SK-N-SH treated with all-trans-retinoic acid at 6 μM for 48 hours (cell line): Measurements from ENCODE around the gene APBA2.

Experiments used
- ATAC-seq: fragments of 200-7000 bp; cut with Tn5 transposase; 3 replicates; pipeline ENCODE4 v1.9.1; 2020; ENCODE audit warnings: mild to moderate bottlenecking, moderate library complexity
- ARNTL ChIP-seq: fragments of 450-650 bp; formaldehyde crosslinking; IDR thresholded peaks from 2 replicates; pipeline ENCODE4 v1.5.0; 2020; ENCODE audit warnings: low read depth, mild to moderate bottlenecking, moderate library complexity, borderline replicate concordance
- BACH2 ChIP-seq: fragments of 250-450 bp; sonication (Bioruptor Pico); IDR thresholded peaks from 2 replicates; pipeline ENCODE4 v1.9.0; 2021; ENCODE audit warnings: mild to moderate bottlenecking, borderline replicate concordance
- CREB5 ChIP-seq: fragments of 250-450 bp; sonication (Bioruptor Pico); IDR thresholded peaks from 2 replicates; pipeline ENCODE4 v1.5.1; 2020; ENCODE audit warnings: low read depth, mild to moderate bottlenecking, moderate library complexity
- CSDC2 ChIP-seq: fragments of 250-450 bp; sonication (Bioruptor Pico); IDR thresholded peaks from 2 replicates; pipeline ENCODE4 v1.5.0; 2020; ENCODE audit warnings: mild to moderate bottlenecking, moderate library complexity
- CSRNP3 ChIP-seq: fragments of 250-450 bp; sonication (Bioruptor Pico); IDR thresholded peaks from 2 replicates; pipeline ENCODE4 v1.5.1; 2021; ENCODE audit warnings: mild to moderate bottlenecking, moderate library complexity
- GLIS3 ChIP-seq: fragments of 250-450 bp; sonication (Bioruptor Pico); IDR thresholded peaks from 2 replicates; pipeline ENCODE4 v1.5.0; 2020; ENCODE audit warnings: mild to moderate bottlenecking, moderate library complexity
- PATZ1 ChIP-seq: fragments of 250-450 bp; sonication (Bioruptor Pico); IDR thresholded peaks from 2 replicates; pipeline ENCODE4 v1.8.0; 2020; ENCODE audit warnings: mild to moderate bottlenecking, moderate library complexity, borderline replicate concordance
- POU6F1 ChIP-seq: fragments of 250-450 bp; sonication (Bioruptor Pico); IDR thresholded peaks from 2 replicates; pipeline ENCODE4 v1.8.0; 2021; ENCODE audit warnings: low read depth, mild to moderate bottlenecking, moderate library complexity, borderline replicate concordance
- PPARA ChIP-seq: fragments of 250-450 bp; sonication (Bioruptor Pico); IDR thresholded peaks from 2 replicates; pipeline ENCODE4 v1.5.0; 2020; ENCODE audit warnings: mild to moderate bottlenecking, borderline replicate concordance
- RARB ChIP-seq: fragments of 250-450 bp; sonication (Bioruptor Pico); IDR thresholded peaks from 2 replicates; pipeline ENCODE4 v1.8.0; 2021; ENCODE audit warnings: mild to moderate bottlenecking, moderate library complexity
- SNAI2 ChIP-seq: fragments of 250-450 bp; sonication (Bioruptor Pico); IDR thresholded peaks from 2 replicates; pipeline ENCODE4 v1.5.0; 2020; ENCODE audit warnings: mild to moderate bottlenecking, moderate library complexity
- TSHZ2 ChIP-seq: fragments of 250-450 bp; sonication (Bioruptor Pico); IDR thresholded peaks from 2 replicates; pipeline ENCODE4 v1.5.0; 2020; ENCODE audit warnings: mild to moderate bottlenecking, moderate library complexity
- ZC3H10 ChIP-seq: fragments of 250-450 bp; sonication (Bioruptor Pico); IDR thresholded peaks from 2 replicates; pipeline ENCODE4 v1.5.1; 2021; ENCODE audit warnings: mild to moderate bottlenecking, moderate library complexity
- ZFP3 ChIP-seq: fragments of 250-450 bp; sonication (Bioruptor Pico); IDR thresholded peaks from 2 replicates; pipeline ENCODE4 v1.5.0; 2020; ENCODE audit warnings: mild to moderate bottlenecking, moderate library complexity
- ZFP30 ChIP-seq: fragments of 450-650 bp; formaldehyde crosslinking; IDR thresholded peaks from 2 replicates; pipeline ENCODE4 v1.5.0; 2022; ENCODE audit warnings: mild to moderate bottlenecking, moderate library complexity
- ZNF565 ChIP-seq: fragments of 450-650 bp; formaldehyde crosslinking; conservative IDR thresholded peaks from 2 replicates; pipeline ENCODE4 v1.5.0; 2020; ENCODE audit warnings: low read depth, mild to moderate bottlenecking, moderate library complexity
- ZNF70 ChIP-seq: fragments of 450-650 bp; formaldehyde crosslinking; IDR thresholded peaks from 2 replicates; pipeline ENCODE4 v1.5.0; 2020; ENCODE audit warnings: mild to moderate bottlenecking, moderate library complexity
- ZNF8 ChIP-seq: fragments of 450-650 bp; formaldehyde crosslinking; IDR thresholded peaks from 2 replicates; pipeline ENCODE4 v1.5.0; 2020; ENCODE audit warnings: mild to moderate bottlenecking, moderate library complexity

Gene APBA2

GRCh38 chr15:28961391-28961790 lies 75.6 kb downstream of the APBA2 start:
- TF ChIP-seq SNAI2 (CRISPR knock-in tag) (no peak), CSRNP3 (CRISPR knock-in tag) (no peak), CREB5 (no peak), POU6F1 (CRISPR knock-in tag) (no peak), ZC3H10 (CRISPR knock-in tag) (no peak), BACH2 (CRISPR knock-in tag) (no peak), PPARA (no peak), ARNTL (no peak), ZNF565 (CRISPR knock-in tag) (no peak)
- ATAC-seq, result no peak

- TF ChIP-seq POU6F1 (CRISPR knock-in tag) (no peak), CSDC2 (no peak), ZNF70 (CRISPR knock-in tag) (no peak), ZC3H10 (CRISPR knock-in tag) (no peak), PATZ1 (CRISPR knock-in tag) (no peak), SNAI2 (CRISPR knock-in tag) (no peak), PPARA (no peak), ZNF8 (CRISPR knock-in tag) (no peak), ZFP30 (CRISPR knock-in tag) (no peak), CSRNP3 (CRISPR knock-in tag) (no peak), ZNF565 (CRISPR knock-in tag) (no peak), RARB (CRISPR knock-in tag) (no peak), ZFP3 (CRISPR knock-in tag) (no peak)
- TF ChIP-seq, all 23 proteins: peak for 0
- no peak for ATAC-seq
These were observed 77.3 kb downstream of the APBA2 start for GRCh38 chr15:28962851-28963710.

GRCh38 chr15:28963711-28964081 lies 77.9 kb downstream of the APBA2 start:
- no peak for ATAC-seq
- no peak for TF ChIP-seq TSHZ2 (CRISPR knock-in tag)
- no peak for TF ChIP-seq GLIS3 (CRISPR knock-in tag)
- TF ChIP-seq POU6F1 (CRISPR knock-in tag), result no peak
- no peak for TF ChIP-seq CREB5
- TF ChIP-seq PATZ1 (CRISPR knock-in tag), result no peak
- TF ChIP-seq ZNF70 (CRISPR knock-in tag), result no peak
